ENCODE results near the gene EPB41L2. TPM values are rescaled to one million over a fixed set of nuclear protein-coding genes. Genes with fewer than 3 reads are reported as not detected.
"Not testable (repeated sequence)": the region's sequence is repeated elsewhere in the genome, so short reads cannot be mapped to it uniquely, and the experiment has no call there.

EPB41L2 gene
- total RNA-seq, 6 donors from 2014 or later, result 68.7 to 201 (median 98.2) TPM

DNA sequence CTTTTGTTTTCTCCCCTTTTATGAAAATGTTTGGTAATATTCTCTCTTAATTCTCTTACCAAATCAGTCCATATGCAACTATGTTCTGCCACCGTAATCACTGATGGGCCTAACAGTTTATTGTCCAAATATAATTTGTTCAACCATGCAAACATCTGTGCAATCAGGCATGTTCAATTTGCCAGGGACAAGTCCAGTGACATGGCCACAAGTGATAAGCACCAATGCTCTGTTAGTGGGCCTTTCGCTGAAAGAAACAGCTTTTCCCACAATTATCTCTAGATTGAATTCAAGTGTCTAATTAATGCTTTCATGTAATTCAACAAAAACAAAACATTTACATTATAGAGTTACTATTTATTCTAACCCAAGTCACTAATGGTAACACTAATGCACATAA is 53.3 kb downstream of the EPB41L2 start:
- TF ChIP-seq POLR2A (IDR thresholded peaks at IDR 0.05), result no peak
- TF ChIP-seq EP300 (IDR thresholded peaks at IDR 0.05), result no peak
- TF ChIP-seq, protein P1, sequence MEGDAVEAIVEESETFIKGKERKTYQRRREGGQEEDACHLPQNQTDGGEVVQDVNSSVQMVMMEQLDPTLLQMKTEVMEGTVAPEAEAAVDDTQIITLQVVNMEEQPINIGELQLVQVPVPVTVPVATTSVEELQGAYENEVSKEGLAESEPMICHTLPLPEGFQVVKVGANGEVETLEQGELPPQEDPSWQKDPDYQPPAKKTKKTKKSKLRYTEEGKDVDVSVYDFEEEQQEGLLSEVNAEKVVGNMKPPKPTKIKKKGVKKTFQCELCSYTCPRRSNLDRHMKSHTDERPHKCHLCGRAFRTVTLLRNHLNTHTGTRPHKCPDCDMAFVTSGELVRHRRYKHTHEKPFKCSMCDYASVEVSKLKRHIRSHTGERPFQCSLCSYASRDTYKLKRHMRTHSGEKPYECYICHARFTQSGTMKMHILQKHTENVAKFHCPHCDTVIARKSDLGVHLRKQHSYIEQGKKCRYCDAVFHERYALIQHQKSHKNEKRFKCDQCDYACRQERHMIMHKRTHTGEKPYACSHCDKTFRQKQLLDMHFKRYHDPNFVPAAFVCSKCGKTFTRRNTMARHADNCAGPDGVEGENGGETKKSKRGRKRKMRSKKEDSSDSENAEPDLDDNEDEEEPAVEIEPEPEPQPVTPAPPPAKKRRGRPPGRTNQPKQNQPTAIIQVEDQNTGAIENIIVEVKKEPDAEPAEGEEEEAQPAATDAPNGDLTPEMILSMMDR (IDR thresholded peaks at IDR 0.05), result no peak
- TF ChIP-seq POLR2AphosphoS5 (IDR thresholded peaks at IDR 0.05), result no peak
- ATAC-seq (ENCODE audit: low FRiP score in 2 of 2) (no peak), DNase-seq (no peak)
- peaks cover 0 to 14% (median 10%) of the 10 kb centered on the region in 4 donors for H3K9me3 ChIP-seq
- no peak overlapping the region for H3K27ac ChIP-seq
- no peak overlapping the region for H3K4me3 ChIP-seq
- no peaks in the 10 kb centered on the region for H3K36me3 ChIP-seq
- 91 to 93% methylated on average over 2 of the region's 2 CpGs for WGBS, 2 donors
- H3K4me1 ChIP-seq, result peaks cover 4 to 15% (median 11%) of the 10 kb centered on the region in 4 donors
- H3K27me3 ChIP-seq, result no peaks in the 10 kb centered on the region

DNA sequence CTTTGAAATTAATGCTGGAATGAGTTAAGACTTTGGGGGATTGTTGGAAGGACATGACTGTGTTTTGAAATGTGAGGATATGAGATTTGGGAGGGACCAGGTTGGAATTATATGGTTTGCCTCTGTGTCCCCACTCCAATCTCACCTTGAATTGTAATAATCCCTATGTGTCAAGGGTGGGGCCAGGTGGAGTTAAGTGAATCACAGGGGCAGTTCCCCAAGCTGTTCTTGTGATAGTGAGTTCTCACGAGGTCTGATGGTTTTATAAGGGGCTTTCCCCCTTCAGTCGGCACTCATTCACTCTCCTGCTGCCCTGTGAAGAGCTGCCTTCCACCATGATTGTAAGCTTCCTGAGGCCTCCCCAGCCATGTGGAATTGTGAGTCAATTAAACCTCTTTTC is 54.1 kb downstream of the EPB41L2 start:
- 91 to 97% methylated on average over 2 of the region's 2 CpGs for WGBS, 2 donors
- H3K36me3 ChIP-seq; ATAC-seq (ENCODE audit: low FRiP score in 2 of 2); DNase-seq; H3K27ac ChIP-seq; H3K27me3 ChIP-seq; H3K4me3 ChIP-seq: not testable (repeated sequence)
- Histone ChIP-seq H3K4me1 (peaks cover 6 to 16% (median 11%) of the 10 kb centered on the region in 4 donors), H3K9me3 (peaks cover 0 to 14% (median 10%) of the 10 kb centered on the region in 4 donors)

DNA sequence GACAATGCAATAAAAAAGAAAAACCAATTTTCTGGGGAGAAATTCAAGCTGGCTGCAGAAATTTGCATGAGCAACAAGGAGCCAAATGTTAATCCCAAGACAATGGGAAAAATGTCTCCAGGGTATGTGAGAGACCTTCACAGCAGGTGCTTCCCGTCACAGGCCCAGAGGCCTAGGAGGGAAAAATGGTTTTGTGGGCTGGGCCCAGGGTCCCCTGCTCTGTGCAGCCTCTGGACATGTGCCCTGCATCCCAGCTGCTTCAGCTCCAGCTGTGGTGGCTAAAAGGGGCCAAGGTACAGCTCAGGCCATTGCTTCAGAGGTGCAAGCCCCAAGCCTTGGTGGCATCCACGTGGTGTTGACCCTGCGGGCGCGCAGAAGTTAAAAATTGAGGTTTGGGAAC is 55.1 kb downstream of the EPB41L2 start:
- WGBS, 2 donors, result 71 to 90% methylated on average over 5 of the region's 5 CpGs
- not testable (repeated sequence) for H3K36me3 ChIP-seq; H3K27me3 ChIP-seq; DNase-seq; ATAC-seq (ENCODE audit: low FRiP score in 2 of 2); H3K27ac ChIP-seq; H3K4me3 ChIP-seq
- Histone ChIP-seq H3K4me1 (peaks cover 5 to 13% (median 7%) of the 10 kb centered on the region in 4 donors), H3K9me3 (peaks cover 0 to 14% (median 10%) of the 10 kb centered on the region in 4 donors)

DNA sequence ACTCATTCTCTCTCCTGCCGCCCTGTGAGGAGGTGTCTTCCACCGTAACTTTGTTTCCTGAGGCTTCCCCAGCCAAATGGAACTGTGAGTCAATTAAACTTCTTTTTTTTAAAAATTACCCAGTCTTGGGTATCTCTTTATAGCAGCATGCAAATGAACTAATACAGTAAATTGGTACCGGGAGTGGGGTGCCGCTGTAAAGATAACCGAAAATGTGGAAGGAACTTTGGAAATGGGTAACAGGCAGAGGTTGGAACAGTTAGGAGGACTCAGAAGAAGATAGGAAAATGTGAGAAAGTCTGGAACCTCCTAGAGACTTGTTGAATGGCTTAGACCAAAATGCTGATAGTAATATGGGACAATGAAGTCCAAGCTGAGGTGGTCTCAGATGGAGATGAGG is 55.8 kb downstream of the EPB41L2 start:
- WGBS, 2 donors, result 87 to 88% methylated on average over 5 of the region's 5 CpGs
- H3K36me3 ChIP-seq, result no peaks in the 10 kb centered on the region
- peaks cover 0 to 14% (median 10%) of the 10 kb centered on the region in 4 donors for H3K9me3 ChIP-seq
- H3K27ac ChIP-seq, result no peak overlapping the region
- TF ChIP-seq POLR2A (IDR thresholded peaks at IDR 0.05) (no peak), POLR2AphosphoS5 (IDR thresholded peaks at IDR 0.05) (no peak), EP300 (IDR thresholded peaks at IDR 0.05) (no peak)
- TF ChIP-seq, protein P1 (IDR thresholded peaks at IDR 0.05), result no peak
- ATAC-seq (ENCODE audit: low FRiP score in 2 of 2) (no peak), DNase-seq (no peak)
- H3K27me3 ChIP-seq, result no peaks in the 10 kb centered on the region
- peaks cover 0 to 10% (median 7%) of the 10 kb centered on the region in 4 donors for H3K4me1 ChIP-seq
- no peak overlapping the region for H3K4me3 ChIP-seq

DNA sequence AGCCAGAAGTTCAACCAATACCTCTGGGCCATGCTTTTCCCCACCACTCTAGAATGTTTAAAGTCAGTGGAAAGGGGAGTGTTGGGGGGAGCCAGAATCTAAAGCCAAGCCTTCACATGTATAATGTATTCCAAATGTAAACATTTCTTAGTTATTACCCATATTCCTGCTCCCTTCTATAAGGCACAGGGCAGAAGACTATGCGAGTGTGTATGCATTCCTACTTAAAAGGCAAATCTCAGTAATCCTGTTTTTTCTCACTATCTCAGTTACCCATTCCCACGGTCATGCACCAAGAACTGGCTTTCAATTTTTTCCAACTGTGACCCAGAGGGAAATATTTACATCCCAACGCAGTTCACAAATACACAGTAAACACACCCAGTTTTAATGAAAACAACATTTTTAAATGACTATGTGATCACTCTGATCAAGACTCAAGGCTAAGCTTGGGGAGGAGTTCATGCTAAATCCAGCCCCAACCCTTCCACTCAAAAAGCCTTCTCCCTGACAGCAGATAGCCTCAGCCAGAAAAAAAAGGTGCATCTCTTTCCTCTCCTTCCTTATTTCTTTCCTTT is 57.5 kb downstream of the EPB41L2 start:
- WGBS, 2 donors, result 83 to 85% methylated on average over 3 of the region's 3 CpGs
- no peaks in the 10 kb centered on the region for H3K36me3 ChIP-seq
- H3K9me3 ChIP-seq, result peaks cover 0 to 14% (median 10%) of the 10 kb centered on the region in 4 donors
- no peak overlapping the region for H3K4me3 ChIP-seq
- H3K4me1 ChIP-seq, result peaks cover 0 to 16% (median 11%) of the 10 kb centered on the region in 4 donors
- no peak for ATAC-seq (ENCODE audit: low FRiP score in 2 of 2)
- TF ChIP-seq, protein P1 (IDR thresholded peaks at IDR 0.05), result no peak
- no peak for TF ChIP-seq EP300 (IDR thresholded peaks at IDR 0.05)
- TF ChIP-seq POLR2AphosphoS5 (IDR thresholded peaks at IDR 0.05), result no peak
- no peak overlapping the region for H3K27ac ChIP-seq
- DNase-seq, result no peak
- no peaks in the 10 kb centered on the region for H3K27me3 ChIP-seq

DNA sequence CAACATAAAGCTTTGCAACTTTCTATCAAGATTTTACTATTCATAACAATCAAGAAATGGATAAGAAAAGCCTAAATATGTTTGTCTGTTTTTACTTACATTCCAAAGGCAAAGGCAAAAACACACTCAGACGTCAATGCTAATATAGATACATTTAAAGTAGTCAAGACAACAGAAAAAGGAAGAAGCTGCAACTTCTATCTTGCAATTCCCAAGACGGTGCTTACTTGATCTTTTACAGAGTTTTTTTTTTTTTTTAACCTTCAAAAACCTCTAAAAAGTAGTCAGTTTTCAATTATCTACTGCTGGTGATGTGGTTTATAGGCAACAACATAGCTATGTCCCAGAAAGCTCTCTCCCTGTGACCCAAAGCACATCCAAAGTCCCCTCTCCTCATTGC is 58.1 kb downstream of the EPB41L2 start:
- WGBS, 2 donors, result 51 to 52% methylated on average over 2 of the region's 2 CpGs
- no peak overlapping the region for H3K4me3 ChIP-seq
- H3K27ac ChIP-seq, result no peak overlapping the region
- TF ChIP-seq EP300 (IDR thresholded peaks at IDR 0.05), result no peak
- TF ChIP-seq POLR2AphosphoS5 (IDR thresholded peaks at IDR 0.05), result no peak
- TF ChIP-seq, protein P1 (IDR thresholded peaks at IDR 0.05), result no peak
- TF ChIP-seq POLR2A (IDR thresholded peaks at IDR 0.05), result no peak
- no peaks in the 10 kb centered on the region for H3K27me3 ChIP-seq
- ATAC-seq (ENCODE audit: low FRiP score in 2 of 2) (no peak), DNase-seq (no peak)
- no peaks in the 10 kb centered on the region for H3K36me3 ChIP-seq
- peaks cover 0 to 14% (median 10%) of the 10 kb centered on the region in 4 donors for H3K9me3 ChIP-seq
- H3K4me1 ChIP-seq, result peaks cover 0 to 18% (median 13%) of the 10 kb centered on the region in 4 donors

Data from upper lobe of left lung (tissue), 6 donors.